ENCODE results near the gene NKAIN1.

NKAIN1 gene

DNA sequence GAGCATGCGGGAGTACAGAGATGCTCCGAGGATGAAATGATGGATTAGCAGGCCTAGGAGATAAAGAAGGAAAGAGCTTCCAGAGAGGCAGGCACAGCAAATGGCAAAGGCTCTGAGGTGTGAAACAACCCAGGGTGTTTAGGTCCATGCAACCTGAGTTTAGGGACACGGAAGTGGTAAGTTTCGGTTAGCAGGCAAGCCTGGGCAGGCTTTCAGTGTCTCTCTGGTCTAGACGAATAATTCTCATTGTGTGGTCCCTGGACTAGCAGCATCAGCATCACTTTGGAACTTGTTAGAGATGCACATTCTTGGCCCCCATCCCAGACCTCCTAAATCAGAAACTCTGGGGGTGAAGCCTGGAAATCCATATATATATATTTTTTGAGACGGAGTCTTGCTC lies 18.6 kb downstream of the NKAIN1 start:
- TF ChIP-seq, protein P1, sequence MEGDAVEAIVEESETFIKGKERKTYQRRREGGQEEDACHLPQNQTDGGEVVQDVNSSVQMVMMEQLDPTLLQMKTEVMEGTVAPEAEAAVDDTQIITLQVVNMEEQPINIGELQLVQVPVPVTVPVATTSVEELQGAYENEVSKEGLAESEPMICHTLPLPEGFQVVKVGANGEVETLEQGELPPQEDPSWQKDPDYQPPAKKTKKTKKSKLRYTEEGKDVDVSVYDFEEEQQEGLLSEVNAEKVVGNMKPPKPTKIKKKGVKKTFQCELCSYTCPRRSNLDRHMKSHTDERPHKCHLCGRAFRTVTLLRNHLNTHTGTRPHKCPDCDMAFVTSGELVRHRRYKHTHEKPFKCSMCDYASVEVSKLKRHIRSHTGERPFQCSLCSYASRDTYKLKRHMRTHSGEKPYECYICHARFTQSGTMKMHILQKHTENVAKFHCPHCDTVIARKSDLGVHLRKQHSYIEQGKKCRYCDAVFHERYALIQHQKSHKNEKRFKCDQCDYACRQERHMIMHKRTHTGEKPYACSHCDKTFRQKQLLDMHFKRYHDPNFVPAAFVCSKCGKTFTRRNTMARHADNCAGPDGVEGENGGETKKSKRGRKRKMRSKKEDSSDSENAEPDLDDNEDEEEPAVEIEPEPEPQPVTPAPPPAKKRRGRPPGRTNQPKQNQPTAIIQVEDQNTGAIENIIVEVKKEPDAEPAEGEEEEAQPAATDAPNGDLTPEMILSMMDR (IDR thresholded peaks at IDR 0.05; ENCODE audit: low read depth, low read length): no peak
- H3K4me3 ChIP-seq (ENCODE audit: low read depth, low read length): no peak overlapping the region

DNA sequence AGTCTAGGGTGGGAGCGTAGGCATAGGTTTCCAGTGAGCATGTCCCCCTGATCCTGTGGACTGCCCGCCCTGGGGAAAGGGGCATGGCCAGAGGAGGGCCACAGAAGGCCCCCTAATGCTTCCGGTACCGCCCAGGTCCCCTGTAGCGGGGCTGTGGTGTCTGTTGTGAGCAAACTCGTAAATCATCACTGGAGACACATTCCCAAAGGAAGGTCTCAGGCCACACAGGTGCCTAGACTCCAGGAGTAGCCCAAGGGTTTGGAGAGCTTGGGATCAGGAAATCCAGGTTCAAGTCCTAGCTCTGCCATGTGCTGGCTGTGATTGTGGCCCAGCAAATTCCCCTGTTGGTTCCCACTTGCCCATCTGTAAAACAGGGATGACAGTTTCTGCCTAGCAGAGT lies 20.2 kb downstream of the NKAIN1 start:
- H3K4me3 ChIP-seq (ENCODE audit: low read depth, low read length): no peak overlapping the region
- TF ChIP-seq, protein P1 (IDR thresholded peaks at IDR 0.05; ENCODE audit: low read depth, low read length): no peak

DNA sequence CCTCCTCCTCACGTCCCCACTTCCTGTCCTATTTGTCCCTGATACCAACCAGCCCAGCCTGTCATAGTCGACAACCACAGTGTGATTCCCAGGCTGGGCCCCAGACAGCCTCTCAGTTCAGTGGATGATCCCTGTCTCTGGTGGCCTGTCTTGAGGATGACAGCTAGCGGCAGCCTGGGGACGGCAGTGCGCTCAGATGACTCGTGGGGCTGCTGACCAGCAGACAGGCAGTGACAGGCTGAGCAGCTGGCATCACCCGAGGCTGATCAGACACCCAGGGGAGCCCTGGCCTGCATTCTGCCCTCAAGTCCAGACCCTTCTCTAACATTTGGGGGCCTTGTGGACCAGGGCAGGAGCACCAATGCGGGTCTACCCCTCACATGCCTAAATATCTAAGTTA lies 21.0 kb downstream of the NKAIN1 start:
- no peak overlapping the region for H3K4me3 ChIP-seq (ENCODE audit: low read depth, low read length)
- TF ChIP-seq, protein P1 (IDR thresholded peaks at IDR 0.05; ENCODE audit: low read depth, low read length): no peak

DNA sequence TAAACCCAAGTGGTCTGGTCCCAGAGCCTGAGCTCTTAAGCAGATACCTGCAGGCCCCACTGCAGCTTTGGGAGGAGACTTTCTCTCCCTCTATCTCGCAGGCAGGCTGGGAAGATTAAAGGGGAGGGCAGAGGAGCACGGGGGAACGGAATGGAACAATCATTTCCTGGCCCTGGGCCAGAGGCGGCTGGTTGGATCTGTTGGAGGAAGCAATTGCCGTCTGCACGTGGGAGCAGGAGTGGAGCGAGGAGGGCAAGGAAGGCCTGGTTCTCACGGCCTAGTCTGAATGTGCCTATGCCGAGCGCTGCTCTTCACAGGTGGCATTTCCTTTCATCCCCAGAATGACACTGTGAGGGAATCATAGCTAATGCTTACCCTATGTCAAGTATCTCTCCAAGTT lies 23.7 kb downstream of the NKAIN1 start:
- H3K4me3 ChIP-seq (ENCODE audit: low read depth, low read length): no peak overlapping the region
- TF ChIP-seq, protein P1 (IDR thresholded peaks at IDR 0.05; ENCODE audit: low read depth, low read length): no peak

DNA sequence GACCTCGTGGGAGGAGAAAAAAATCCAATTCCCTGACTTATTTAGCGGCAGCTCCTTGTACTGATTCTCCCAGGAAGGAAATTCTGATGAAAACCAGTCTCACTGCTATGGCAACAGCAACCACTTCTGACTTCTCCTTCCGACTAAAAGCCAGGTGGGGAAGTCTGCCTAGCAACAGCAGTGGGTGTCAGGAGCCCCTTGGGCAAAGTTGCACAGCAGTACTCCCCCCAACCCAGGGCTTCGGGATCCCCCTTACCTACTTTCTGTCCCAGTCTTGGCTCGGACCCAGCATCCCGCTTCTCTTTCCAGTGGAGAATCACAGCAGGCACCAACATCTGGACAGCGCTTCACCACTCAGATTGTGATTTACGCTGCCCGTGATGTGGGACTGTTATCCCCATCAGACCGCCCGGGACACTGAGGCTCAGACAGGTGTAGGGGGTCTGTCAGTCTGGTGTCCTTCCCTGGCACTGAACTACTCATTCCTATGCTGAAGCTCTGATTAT lies 24.6 kb downstream of the NKAIN1 start:
- no peak overlapping the region for H3K4me3 ChIP-seq (ENCODE audit: low read depth, low read length)
- TF ChIP-seq, protein P1 (IDR thresholded peaks at IDR 0.05; ENCODE audit: low read depth, low read length): no peak

DNA sequence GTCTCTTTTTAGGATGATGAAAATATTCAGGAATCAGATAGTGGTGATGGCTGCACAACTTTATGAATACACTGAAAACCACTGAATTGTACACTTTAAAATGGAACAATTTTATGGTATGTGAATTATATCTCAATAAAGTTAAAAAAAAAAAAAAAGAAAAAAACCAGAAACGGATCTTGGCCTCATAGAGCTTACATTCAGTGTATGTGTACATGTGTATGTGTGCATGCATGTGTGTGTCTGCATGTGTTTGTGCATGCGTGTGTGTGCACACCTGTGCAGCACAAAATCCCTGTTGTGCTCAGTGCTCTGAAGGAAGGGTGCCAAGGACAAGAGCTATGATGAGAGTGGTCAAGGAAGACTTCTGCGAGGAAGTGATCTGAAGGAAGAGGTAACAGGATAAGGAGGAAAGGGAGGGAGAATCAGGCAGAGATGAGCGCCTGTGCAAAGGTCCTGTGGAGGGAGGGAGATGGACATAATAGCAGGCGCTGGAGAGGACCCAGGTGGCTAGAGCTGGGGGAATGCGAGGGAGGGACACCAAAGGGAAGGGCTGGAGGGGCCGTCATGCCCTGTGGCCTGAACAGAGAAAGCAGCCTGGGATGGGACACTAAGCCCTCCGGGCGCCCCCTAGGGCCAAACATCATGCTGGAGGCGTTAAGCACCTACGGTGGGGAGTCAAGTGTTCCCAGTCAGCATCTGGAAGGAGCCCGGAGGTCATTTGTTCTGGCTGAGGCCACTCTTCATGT lies 25.2 kb downstream of the NKAIN1 start:
- TF ChIP-seq, protein P1 (IDR thresholded peaks at IDR 0.05; ENCODE audit: low read depth, low read length): no peak
- no peak overlapping the region for H3K4me3 ChIP-seq (ENCODE audit: low read depth, low read length)

DNA sequence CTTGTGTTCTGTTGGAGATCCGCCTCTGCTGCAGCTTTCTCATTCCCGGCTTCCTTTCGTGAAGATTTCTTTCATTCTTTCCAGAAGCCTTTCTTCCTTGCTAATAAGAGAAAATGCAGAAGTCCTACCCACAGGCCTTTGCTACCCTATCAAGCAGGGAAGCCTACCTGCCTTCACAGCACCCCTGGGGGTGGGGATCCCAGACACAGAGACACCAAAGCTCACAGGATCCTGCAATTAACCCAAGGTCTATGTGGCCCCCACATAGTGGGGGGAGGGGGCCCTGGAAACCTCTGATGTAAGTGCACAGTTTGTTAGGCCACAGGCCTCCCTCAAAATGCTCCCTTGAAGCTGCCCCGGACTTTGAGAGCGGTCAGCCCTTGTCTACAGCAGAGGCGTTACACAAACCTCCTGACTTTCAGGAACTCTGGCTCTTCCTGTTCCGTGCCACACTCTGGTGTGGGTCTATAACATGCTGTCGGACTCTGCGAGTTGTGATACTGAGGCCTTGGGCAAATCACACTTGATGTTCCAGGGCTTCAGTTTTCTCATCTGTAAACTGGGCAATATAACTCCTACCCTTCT lies 31.2 kb downstream of the NKAIN1 start:
- TF ChIP-seq, protein P1 (IDR thresholded peaks at IDR 0.05; ENCODE audit: low read depth, low read length): no peak
- H3K4me3 ChIP-seq (ENCODE audit: low read depth, low read length): no peak overlapping the region
